GM19023 (cell line): ENCODE measurements around the gene ABCB1.

Experiments used
- ATAC-seq: cut with Tn5 transposase; IDR thresholded peaks from one replicate; pipeline ENCODE4 v1.9.1; 2021; ENCODE audit warnings: mild to moderate bottlenecking, moderate library complexity; ENCODE audit not compliant: unreplicated experiment

Gene ABCB1

GRCh38 chr7:87517136-87517815, 83.4 kb downstream of the ABCB1 start:
- ATAC-seq = no peak

- ATAC-seq = no peak
Measured at GRCh38 chr7:87513735-87514335, 86.8 kb downstream of the ABCB1 start.

DNA sequence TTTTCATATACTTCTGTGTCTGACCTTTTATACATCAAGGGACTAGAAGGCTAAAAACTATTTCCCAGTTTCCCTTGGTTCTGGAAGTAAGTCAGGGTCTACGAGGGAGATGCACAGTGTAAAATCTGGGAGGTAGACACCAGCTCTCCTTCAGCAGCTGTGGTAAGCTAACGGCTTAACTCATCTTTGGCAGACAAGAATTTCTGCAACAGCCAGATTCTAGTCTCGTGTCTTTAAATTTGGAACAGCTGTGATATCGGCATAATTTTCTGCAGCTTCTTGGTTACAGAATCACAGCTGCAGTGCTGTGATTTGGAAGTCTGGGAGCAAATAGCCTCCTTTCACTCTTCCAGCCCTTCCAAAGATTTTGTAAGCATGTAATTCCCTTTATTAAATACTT, 87.8 kb downstream of the ABCB1 start:
- ATAC-seq = no peak

- ATAC-seq = no peak
Measured at GRCh38 chr7:87511510-87511909, 89.2 kb downstream of the ABCB1 start.

GRCh38 chr7:87510411-87510875, 90.2 kb downstream of the ABCB1 start:
- ATAC-seq = no peak

GRCh38 chr7:87507446-87507845, 93.2 kb downstream of the ABCB1 start:
- ATAC-seq = no peak

DNA sequence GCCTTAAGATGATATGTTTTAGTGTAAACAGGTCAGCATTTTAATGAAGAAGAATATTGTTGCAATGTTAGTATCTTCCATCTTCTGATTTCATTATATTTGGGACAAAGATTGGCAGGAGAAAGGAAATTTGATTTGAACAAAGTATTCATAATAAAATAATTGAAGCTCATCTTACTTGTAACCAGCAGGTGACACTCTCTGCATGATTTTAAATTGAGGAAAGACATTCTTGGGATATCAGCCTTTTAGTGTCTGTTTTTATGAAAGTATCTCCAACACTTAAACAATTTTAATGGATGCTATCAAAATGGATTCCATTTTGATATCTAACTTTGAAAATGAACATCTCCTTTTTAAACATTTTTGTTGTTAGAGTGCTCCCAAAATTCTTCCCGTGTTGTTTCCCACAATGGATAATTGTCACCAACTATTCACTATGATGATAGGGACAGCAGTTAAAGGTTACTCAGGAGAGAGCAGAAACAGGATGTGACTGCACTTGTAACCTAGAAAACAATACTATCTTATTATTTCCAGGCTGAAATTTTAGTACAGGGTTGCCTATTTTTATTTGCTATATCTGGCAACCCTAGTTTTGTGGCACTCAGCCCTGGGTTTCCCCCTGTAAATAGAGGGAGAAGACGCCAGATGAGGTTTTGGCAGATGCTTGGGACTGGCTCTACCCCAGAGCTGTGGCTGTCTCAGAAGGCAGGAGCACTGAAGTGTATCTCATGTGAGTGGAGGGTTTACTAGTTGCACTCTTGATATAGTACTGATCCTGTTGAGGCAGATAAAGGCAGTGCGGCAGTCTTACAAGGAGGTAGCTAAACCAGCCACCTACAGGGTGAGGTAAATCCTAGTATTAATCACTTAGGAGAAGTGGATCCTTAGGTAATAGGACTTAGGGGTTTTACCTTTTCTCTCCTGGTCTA, 94.2 kb downstream of the ABCB1 start:
- ATAC-seq = no peak

- no peak for ATAC-seq
Measured at GRCh38 chr7:87505557-87506245, 95.0 kb downstream of the ABCB1 start.

GRCh38 chr7:87505122-87505521, 95.6 kb downstream of the ABCB1 start:
- no peak for ATAC-seq

GRCh38 chr7:87499494-87499893, 101.2 kb downstream of the ABCB1 start:
- no peak for ATAC-seq

GRCh38 chr7:87498893-87499292, 101.8 kb downstream of the ABCB1 start:
- no peak for ATAC-seq

- no peak for ATAC-seq
Measured at GRCh38 chr7:87497482-87497881, 103.2 kb downstream of the ABCB1 start.

DNA sequence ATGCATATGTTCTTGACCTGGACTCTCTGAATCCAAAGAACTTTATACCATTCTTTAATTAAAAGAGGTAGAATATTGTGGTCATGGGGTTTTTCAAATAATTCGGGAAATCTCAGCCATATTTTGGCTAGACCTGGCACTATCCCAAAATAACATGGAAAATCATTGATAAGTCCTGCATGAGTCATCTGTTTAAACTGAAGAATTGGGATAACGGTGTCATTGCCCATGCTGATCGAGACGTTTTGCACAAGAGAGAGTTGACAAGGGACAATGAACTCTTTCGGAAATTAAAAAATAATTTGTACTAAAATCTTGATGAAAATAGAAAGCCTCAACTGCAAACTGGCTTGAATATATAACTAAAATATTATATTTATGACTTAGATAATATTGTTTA, 105.3 kb downstream of the ABCB1 start:
- ATAC-seq = no peak

DNA sequence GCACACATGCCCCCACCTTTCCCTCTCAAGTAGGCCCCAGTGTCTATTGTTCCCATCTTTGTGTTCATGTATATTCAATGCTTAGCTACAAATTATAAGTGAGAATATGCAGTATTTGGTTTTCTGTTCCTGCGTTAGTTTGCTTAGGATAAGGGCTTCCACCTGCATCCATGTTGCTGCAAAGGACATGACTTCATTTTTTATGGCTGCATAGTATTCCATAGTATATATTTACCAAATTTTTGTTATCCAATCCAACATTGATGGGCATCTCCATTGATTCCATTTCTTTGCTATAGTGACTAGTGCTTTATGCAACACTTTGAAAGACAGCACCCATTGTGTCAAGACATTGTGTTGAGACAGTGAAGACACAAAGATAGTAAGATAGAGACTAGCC, 106.2 kb downstream of the ABCB1 start:
- no peak for ATAC-seq

DNA sequence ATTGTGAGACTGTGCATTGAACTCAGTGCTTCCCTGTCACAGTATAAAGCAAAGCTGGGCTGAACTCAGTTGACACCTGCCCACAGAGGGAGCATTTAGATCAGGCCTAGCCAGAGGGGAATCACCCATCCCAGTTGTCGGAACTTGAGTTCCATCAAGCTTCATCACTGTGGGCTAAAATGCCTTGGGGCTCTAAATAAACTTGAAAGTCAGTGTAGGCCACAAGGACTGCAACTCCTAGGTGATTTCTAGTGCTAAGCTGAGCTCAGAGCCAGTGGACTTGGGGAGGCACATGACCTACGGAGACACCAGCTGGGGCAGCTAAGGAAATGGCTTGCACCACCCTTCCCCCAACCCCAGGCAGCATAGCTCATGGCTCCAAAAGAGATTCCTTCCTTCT, 117.6 kb downstream of the ABCB1 start:
- ATAC-seq = no peak

DNA sequence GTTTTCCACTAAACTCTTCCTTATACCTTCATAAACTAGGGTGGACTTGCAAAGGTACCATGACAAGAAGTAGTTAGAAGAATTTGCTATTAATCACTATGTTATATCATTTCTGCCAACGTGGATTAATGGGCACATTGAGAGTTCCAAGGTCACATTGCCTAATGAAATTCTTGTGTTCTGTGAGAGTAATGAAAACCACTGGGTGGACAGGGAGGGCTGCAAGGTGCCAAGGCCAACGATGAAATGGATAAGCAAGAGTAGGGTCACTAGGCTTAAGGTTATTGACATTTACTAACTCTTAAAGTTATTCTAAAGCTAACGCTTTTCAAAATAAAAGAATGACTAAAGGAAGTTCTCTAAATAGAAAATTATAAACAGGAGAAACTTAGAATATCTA, 118.6 kb downstream of the ABCB1 start:
- ATAC-seq = no peak

DNA sequence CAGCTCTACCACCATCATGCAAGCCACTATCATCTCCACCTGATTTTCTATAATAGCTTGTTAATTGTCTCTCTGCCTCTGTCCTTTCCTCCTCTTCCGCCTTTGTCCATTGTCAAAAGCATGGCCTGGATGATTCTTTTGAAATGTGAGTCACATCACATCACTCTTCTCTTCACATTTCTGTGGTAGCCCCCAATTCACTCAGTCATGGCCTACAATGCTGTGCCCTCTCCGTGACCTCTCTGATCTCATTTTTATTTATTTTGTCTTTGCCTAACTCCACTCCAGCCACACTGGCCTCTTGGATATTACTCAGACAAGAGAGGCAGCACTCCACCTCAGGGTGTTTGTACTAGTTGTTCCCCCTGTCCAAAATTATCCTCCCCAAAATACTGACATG, 120.3 kb downstream of the ABCB1 start:
- no peak for ATAC-seq

GRCh38 chr7:87479951-87480350, 120.7 kb downstream of the ABCB1 start:
- ATAC-seq = no peak

DNA sequence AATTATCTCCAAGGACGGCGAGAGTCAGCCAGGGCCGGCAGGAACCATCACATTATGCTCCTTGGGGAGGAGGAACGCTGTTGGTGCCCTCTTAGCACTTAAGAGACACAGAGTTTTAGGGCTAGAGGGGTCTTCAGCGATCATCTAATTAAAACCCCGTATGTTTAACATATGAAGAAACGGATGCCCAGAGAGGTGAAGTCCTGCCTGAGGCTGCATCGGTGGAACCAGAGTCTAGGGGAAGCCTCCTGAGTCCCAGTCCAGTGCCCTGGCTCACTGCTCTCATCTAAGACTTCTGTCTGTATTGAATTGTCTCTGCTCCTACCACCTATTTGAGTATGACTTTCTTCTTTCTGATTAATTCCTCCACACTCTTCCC, 124.5 kb downstream of the ABCB1 start:
- no peak for ATAC-seq

DNA sequence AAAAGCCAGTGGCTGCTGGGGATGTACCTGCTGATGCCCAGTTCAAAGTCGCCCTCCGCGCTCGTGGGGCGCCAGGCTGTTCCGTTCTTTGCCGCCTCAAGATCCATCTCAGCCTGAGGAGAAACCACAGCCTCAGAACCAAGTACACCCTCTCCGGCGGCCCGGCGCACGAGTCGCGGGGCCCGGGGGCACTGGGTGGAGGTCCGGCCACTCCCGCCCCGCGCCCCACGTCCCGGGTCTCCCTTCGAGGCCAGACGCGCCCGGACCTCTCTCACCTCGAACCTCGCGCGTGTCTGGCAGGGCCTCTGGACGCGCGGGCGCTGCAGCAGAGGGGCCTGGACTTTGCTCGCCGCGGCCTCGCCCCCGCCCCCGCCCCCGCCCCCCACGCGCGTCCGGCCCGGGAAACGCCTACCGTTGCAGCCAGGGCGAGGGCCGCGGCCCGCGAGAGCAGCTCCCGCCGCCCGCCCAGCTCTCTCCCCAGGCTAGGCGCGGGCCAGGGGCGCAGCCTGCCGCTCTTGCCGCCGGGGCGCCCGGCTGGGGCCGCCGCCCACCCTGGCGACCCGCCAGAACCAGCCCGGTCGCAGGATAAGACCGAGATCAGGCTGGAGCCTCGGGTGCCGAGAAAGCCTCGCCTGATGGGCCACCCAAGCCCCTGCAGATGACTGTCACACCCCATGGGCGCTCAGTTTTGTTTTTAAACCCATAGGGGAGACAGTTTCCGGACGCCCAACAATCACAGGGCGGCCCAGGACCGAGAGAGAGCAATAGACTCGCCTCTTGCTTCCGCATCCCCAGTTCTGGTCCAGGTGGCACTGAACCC, 125.1 kb downstream of the ABCB1 start, which contains the start of gene ABCB4:
Gene ABCB4, minus strand, starts transcription at position 322 of the 820 bp plus-strand sequence. Its CDS starts 215 bp downstream, at position 107.
- ATAC-seq = peak; percentile 33
